ENCODE measurements around the gene SLC4A7. TPM values are rescaled to one million over a fixed set of nuclear protein-coding genes. Genes with fewer than 3 reads are reported as not detected.

The SLC4A7 gene
- total and polyA plus RNA-seq, 9 of the 15 experiments (the other 6 are each of a cell fraction or from before 2014, with no cell fraction given) = 1.7 to 13.6 (median 8.0) TPM

- Histone ChIP-seq H3K36me3 (ENCODE audit: control insufficient read depth, insufficient read depth, low read length) (no peaks in the 10 kb centered on the region), H3K79me2 (ENCODE audit: control insufficient read depth, insufficient read depth, low read length) (no peaks in the 10 kb centered on the region), H3K27ac (ENCODE audit: extremely low read depth, low read depth, low read length) (no peak overlapping the region), H3K9me3 (replicated peaks; ENCODE audit: control insufficient read depth, insufficient read depth, low read depth, low read length) (no peaks in the 10 kb centered on the region), H3K9me1 (ENCODE audit: control insufficient read depth, insufficient read depth, low read length) (no peaks in the 10 kb centered on the region), H3K27me3 (ENCODE audit: control insufficient read depth in 2 of 2, insufficient read depth in 2 of 2, low read length in 2 of 2) (no peaks in the 10 kb centered on the region), H2AFZ (ENCODE audit: low read depth, low read length) (peak overlapping the region; percentile 43), H4K20me1 (replicated peaks; ENCODE audit: control insufficient read depth, insufficient read depth, low read length) (no peaks in the 10 kb centered on the region), H3K4me3 (no peak overlapping the region), H3K4me2 (ENCODE audit: insufficient read depth, low read length) (no peak overlapping the region), H3K9ac (ENCODE audit: insufficient read depth in 1 of 2, low read depth in 2 of 2, low read length in 2 of 2) (no peak overlapping the region), H3K4me1 (replicated peaks in 1 of 2; ENCODE audit: control insufficient read depth in 2 of 2, insufficient read depth in 2 of 2, low read length in 2 of 2) (no peaks in the 10 kb centered on the region)
- in situ Hi-C loops (cut with MboI) (no loop called here), intact Hi-C loops (cut with micrococcal nuclease) (no loop called here)
- ATAC-seq (no peak), FAIRE-seq (no peak), DNase-seq (ENCODE audit: extremely low read depth in 1 of 4, low spot score in 3 of 4) (no peak)
- no TSS peak for BruUV-seq (replicated peaks)
- ChIA-PET POLR2A (no interaction called here), CTCF (ENCODE audit: low intra/inter-chr PET ratio) (no interaction called here)
- 23% methylated on average over 8 of the region's 8 CpGs for WGBS (ENCODE audit: insufficient coverage, low coverage, missing lambda C conversion rate)
- TF ChIP-seq CBX5 (IDR thresholded peaks at IDR 0.05; ENCODE audit: borderline replicate concordance, low read depth) (no peak), ZNF79 (CRISPR knock-in tag; IDR thresholded peaks at IDR 0.05; ENCODE audit: low read depth) (no peak), MEF2A (IDR thresholded peaks at IDR 0.05; ENCODE audit: control insufficient read depth, low read depth, low read length) (no peak), ZHX1 (conservative IDR thresholded peaks at IDR 0.05; ENCODE audit: low read length) (no peak), FOXK2 (conservative IDR thresholded peaks at IDR 0.05 in 1 of 2, IDR thresholded peaks at IDR 0.05 in 1 of 2; ENCODE audit: low read depth in 2 of 2) (no peak), E2F8 (IDR thresholded peaks at IDR 0.05; ENCODE audit: low read depth, partially characterized antibody) (no peak), TSHZ1 (CRISPR knock-in tag; IDR thresholded peaks at IDR 0.05) (no peak), BACH1 (tag; IDR thresholded peaks at IDR 0.05) (no peak), RBM25 (IDR thresholded peaks at IDR 0.05; ENCODE audit: low read depth, low read length, severe bottlenecking) (no peak), ZNF699 (CRISPR knock-in tag; IDR thresholded peaks at IDR 0.05; ENCODE audit: insufficient replicate concordance) (no peak), NEUROD1 (IDR thresholded peaks at IDR 0.05; ENCODE audit: borderline replicate concordance, low read depth, low read length, partially characterized antibody) (no peak)
- TF ChIP-seq, protein P1, sequence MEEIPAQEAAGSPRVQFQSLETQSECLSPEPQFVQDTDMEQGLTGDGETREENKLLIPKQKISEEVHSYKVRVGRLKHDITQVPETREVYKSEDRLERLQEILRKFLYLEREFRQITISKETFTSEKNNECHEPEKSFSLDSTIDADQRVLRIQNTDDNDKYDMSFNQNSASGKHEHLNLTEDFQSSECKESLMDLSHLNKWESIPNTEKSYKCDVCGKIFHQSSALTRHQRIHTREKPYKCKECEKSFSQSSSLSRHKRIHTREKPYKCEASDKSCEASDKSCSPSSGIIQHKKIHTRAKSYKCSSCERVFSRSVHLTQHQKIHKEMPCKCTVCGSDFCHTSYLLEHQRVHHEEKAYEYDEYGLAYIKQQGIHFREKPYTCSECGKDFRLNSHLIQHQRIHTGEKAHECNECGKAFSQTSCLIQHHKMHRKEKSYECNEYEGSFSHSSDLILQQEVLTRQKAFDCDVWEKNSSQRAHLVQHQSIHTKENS (CRISPR knock-in tag; IDR thresholded peaks at IDR 0.05) = no peak
Observed at GRCh38 chr3:27462228-27462627, 22.0 kb downstream of the SLC4A7 start.
